GM10266 (cell line): Measurements from ENCODE around the gene DDX43.

Experiments
- DNase-seq: peaks from one replicate; pipeline ENCODE4 v3.0.0; 2012; ENCODE audit errors: extremely low spot score
- CTCF ChIP-seq: IDR thresholded peaks from 2 replicates; pipeline ENCODE4 v1.5.1; 2012; ENCODE audit warnings: mild to moderate bottlenecking, low read depth; ENCODE audit not compliant: control insufficient read depth, insufficient read depth; ENCODE audit errors: missing control alignments

Gene DDX43

DNA sequence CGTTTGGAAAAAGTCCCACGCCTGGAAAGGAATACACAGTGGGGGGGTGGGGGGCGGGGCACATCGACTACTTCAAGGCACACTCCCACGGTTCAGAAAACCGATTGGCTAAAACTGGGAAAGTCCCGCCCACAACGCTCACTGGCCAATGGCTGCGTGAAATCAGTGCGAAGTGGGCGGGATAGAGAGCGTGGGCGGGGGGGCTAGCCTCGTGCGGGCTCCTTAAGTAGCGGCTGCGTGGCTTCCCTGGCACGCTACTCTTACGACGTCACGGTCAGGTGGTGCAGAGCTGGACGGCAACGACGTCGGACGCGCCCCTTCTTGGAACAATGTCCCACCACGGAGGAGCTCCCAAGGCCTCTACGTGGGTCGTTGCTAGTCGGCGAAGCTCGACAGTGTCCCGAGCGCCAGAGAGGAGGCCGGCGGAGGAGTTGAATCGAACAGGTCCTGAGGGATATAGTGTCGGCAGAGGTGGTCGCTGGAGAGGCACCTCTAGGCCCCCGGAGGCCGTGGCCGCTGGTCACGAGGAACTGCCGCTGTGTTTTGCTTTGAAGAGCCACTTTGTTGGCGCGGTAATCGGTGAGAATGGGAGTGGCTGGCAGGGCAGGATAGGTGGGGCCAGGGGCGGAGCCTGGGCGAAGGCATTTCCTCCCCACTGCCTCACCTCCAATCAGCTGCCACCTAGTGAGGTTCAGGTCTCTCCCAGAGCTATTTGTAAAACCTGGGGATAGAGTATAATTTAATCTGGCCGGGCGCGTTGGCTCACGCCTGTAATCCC, at the start of gene DDX43:
Gene DDX43, plus strand, starts transcription at position 252 of the 778 bp plus-strand sequence. Its CDS starts 78 bp downstream, at position 330.
- TF ChIP-seq CTCF: no peak
- peak; percentile 55 for DNase-seq

DNA sequence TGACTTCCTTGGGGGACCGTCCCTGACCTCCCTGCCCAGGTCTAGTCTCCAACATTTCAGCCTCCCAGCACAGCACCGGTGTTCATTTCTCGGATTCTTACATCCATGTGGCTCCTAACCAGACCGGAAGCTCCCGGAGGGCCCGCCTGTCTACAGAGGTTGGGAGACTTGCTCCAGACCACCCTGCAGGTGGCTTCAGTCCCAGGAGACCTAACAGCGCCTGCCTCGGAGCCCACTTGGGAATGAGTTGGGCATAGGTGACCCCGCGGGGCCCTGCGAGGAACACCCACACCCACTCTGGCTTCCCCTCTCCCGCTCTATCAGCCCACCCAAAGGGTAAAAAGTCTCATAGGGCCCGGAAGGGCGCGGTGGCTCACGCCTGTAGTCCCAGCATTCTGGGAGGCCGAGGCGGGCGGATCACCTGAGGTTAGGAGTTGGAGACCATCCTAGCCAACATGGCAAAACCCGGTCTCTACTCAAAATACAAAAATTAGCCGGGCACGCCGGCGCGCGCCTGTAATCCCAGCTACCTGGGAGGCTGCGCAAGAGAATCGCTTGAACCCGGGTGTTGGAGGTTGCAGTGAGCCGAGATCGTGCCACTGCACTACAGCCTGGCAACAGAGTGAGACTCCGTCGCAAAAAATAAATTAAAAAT, 46.0 kb upstream of the DDX43 start:
- no peak for DNase-seq
- no peak for TF ChIP-seq CTCF

DNA sequence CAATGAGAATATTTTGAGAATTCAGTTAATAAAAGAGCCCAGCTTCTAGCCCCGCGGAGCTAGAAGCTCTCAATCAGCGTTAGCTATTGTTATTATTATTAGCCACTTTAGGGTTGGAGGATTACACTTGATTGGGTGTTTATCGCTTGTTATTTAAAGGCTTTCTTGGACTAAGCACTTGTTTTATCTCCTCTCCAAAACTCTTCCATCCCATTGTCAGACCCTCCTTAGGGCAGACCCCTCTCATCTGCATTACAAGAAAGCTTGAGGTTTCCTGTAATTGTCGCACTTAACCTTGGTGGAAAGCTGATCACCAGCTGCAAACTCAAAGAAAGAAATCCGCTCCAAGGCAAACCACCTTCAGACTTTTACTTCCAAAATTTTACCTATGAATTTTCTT, 45.3 kb upstream of the DDX43 start:
- no peak for TF ChIP-seq CTCF
- DNase-seq: no peak

- no peak for DNase-seq
- TF ChIP-seq CTCF: no peak
Observed at GRCh38 chr6:73353636-73354593, 40.7 kb upstream of the DDX43 start, which contains the start of gene DPPA5. Gene DPPA5 (minus strand): TSS chr6:73354276. CDS start chr6:73354225, 51 bp downstream.

- no peak for DNase-seq
- no peak for TF ChIP-seq CTCF
Observed at GRCh38 chr6:73362358-73362757, 32.3 kb upstream of the DDX43 start, which contains the start of gene KHDC3L. Gene KHDC3L (plus strand): TSS chr6:73362658. CDS start chr6:73362730, 72 bp downstream.

- no peak for DNase-seq
- TF ChIP-seq CTCF: no peak
Observed at GRCh38 chr6:73362869-73363536, 31.6 kb upstream of the DDX43 start.
